ENCODE data around the gene TCTA.

TCTA gene

DNA sequence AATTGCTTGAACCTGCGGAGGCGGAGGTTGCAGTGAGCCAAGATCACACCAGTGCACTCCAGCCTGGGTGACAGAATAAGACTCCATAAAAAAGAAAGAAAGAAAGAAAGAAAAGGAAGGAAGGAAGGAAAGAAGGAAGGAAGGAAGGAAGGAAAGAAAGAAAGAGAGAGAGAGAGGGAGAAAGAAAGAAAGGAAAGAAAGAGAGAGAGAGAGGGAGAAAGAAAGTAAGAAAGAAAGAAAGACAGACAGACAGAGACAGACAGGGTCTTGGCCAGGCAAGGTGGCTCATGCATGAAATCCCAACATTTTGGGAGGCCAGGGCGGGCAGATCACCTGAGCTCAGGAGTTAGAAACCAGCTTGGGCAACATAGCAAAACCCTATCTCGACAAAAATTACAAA is 41.4 kb downstream of the TCTA start:
- H3K27ac ChIP-seq, result no peak overlapping the region
- H3K4me3 ChIP-seq, result no peak overlapping the region

DNA sequence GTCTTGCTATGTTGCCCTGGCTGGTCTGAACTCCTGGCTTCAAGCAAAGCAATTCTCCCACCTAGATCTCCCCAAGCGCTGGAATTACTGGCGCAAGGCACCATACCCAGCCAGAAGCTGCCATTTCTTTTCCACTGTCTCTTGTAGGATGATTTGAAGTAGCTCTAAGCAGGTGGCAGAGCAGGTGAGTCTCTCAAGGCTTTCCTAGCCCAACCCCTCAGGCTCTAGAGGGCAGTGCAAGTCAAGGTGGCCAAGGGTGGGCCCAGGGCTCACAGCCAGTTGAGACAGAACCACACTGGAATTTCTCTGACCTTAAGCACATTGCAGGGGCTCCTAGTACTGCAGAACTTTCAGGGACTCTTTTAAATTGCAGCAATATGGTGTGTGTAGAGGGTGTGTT is 42.2 kb downstream of the TCTA start:
- H3K27ac ChIP-seq, result peak overlapping the region in 1 of 21 experiments; percentile 25
- H3K4me3 ChIP-seq, result no peak overlapping the region

DNA sequence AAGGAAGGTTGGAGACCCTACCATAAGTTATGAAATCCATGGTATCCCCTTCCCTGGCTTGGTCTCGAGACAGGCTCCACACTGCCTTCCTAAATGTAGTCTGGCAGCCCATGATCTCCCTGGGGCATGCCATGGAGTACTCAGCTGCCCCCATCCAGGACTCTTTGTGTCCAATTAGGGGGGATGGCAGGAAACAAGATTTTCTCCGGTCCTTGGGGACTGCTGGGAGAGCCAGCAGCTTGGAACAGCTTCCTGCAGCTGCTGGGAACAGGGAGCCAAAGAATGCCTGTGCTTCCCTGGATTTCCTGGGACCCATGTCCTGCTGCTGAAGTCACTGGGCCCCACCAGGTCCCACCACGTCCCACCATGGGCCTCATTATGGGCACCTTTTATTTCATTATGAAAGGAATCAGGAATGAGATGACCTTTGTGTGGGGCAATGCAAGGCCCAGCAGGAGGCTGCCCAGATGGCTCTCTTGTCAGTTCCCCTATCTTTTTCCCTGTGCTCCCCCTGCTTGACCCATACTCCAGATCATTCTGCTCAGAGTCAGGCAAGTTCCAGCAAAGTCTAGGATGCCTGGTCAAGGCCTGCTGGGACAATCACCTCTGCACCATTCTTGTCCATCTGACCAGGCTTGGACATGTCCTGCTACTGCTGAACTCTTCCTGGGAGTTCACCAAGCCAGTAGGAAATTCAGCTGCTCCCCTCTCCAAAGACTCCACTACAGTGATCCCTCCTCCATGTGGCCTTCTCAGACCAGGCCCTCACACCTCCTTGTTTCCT is 42.9 kb downstream of the TCTA start:
- peak overlapping the region in 4 of 21 experiments; percentile 23 to 48 (median 34) for H3K27ac ChIP-seq
- no peak overlapping the region for H3K4me3 ChIP-seq

DNA sequence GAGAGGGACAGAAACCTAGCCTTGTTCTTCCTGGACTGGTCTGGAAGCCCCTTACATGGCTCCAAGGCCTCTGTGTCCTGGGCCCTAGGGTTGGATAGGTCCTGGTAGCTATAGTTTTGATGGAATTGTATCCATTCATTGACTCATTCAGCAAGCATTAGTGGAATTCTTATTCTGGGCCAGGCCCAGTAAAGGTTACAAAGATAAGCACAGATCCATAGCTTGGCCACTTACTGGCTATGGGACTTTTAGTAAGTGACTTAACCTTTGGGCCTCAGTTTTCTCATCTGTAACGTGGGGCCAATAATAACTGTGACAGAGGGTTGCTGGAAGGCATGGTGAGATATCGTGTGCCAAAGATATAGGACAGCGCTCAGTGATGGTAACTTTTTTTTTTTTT is 44.2 kb downstream of the TCTA start:
- H3K4me3 ChIP-seq, result no peak overlapping the region
- no peak overlapping the region for H3K27ac ChIP-seq

DNA sequence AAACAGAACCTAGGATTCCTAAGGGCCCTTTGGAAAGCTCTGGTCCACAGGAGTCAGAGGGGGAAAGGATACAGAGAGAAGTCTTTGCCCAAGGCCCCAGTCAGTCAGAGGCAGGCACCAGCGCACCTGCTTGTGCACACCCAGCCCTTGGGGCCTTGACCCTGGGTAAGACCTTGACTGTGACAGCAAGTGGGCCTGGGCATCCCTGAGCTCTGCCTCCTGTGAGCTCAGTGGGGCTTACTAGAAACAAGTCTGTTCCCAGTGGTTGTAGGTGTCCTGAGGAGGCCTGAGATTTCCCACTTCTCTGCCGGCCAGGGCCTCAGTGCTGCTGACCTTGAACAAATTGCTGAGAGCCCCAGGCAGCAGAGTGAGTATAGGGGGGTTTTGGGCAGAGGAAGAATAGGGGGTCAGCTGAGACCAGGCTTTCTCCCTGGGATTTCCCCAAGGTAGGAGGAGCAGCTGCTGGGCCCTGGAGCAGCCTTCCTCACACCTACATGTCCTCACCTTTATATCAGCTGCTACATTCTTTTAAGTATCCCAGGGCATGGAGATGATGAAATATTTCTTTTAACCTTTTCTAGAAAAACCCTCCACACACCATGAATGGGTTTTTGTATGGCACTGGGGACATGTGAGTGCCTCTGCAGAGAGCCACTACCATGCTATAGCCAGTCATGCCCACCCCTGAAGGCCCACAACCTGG is 48.1 kb downstream of the TCTA start:
- Histone ChIP-seq H3K27ac (peak overlapping the region in 1 of 21 experiments; percentile 62), H3K4me3 (no peak overlapping the region)

DNA sequence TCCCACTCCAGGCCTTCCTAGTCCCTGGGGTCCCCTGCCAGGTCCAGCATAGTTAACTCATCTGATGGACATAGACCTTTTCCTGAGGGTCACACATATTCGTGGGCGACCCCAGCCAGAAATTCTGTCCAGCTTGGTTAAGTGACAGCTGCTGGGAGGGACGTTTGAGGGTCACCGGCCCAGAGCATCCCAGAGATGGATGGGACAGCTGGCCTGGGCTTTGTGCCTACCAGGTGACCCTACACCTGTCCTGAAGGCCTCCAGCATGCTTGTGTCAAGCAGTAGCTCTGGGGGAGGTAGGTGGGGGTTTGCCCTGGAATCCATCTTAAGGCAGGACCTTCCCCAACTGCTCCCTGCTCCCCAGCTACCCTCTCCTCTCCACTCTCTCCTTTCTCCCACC is 48.7 kb downstream of the TCTA start:
- H3K4me3 ChIP-seq, result no peak overlapping the region
- H3K27ac ChIP-seq, result peak overlapping the region in 8 of 21 experiments; percentile 19 to 70 (median 55)

DNA sequence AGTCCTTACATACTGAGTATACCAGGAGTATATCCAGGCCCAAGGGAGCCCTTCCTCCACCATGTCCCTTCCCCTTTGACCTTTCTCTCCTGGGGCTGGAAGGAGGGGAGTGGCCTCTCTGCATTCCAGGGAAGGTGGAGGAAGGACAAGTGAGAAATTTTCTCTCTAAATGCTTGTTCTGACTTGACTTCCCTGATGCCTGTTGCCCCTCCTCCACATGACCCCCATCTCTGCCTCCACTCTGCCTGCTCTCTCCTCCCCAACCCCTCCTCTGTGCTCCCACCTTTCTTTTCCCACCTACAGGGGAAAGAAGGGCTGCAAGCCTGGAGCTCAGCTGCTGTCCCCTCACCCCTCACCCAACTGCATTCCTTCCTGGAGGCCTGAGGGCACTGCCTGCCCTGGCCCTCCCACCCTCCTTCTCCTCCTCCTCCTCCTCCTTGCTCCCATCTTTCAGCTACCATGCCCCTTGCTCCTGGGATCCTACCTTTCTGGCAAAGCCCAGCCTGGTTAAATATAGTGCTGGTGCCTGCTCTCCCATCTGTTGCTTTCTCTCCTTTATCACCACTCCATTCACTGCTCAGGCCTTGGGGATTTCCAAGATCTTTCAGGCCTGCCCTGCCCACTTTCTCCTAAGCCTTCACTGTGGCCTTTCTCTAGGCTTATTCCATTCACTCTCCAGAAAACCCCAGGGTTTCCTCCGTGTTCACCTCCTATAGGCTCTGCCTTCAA is 49.4 kb downstream of the TCTA start:
- Histone ChIP-seq H3K27ac (peak overlapping the region in 15 of 21 experiments; percentile 13 to 70 (median 48)), H3K4me3 (no peak overlapping the region)

DNA sequence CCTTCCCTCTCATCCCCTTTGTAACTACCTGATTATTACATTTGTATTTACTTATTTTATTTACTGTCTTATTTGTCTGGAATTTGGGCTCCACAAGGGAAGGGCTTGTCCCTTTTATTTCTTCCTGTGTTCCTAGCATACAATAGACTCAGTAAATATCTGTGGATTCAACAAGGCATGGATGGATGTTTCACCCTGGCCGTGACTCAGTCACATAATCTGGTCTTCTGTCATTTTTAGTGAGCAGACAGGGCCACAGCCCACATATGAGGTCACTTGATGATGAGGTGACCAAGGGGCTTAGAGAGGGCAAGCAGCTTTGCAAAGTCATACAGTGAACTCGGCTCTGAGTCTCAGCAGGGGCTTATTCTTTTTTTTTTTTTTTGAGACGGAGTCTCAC is 50.0 kb downstream of the TCTA start:
- peak overlapping the region in 14 of 21 experiments; percentile 13 to 70 (median 50) for H3K27ac ChIP-seq
- no peak overlapping the region for H3K4me3 ChIP-seq

DNA sequence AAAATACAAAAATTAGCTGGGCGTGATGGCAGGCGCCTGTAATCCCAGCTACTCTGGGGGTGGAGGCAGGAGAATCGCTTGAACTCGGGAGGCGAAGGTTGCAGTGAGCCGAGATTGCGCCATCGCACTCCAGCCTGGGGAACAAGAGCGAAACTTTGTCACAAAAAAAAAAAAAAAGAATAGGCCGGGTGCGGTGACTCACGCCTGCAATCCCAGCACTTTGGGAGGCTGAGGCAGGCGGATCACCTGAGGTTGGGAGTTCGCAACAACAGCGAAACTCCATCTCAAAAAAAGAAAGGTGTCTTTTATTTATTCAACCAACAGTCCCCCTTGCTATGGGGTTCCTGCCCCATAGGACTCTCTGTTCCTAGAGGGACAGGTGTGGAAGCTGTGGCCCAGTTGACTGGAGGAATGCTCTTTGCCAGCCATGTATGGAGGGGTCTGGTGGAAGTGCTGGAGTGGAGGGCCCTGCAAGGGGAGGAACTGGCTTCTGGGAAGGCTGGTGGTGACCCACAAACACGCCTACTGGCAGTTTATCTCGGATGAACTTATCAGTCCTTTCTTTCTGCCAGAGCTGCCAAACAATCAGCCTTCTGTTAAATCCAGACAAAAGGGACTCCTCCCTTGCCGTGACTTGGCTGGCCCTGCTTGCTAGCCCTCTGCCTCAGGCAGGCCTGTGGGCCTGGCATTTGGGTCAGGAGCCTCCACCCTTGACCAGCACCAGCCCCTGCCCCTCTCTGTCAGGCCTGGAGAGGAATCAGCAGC is 53.2 kb downstream of the TCTA start:
- Histone ChIP-seq H3K4me3 (no peak overlapping the region), H3K27ac (peak overlapping the region in 16 of 21 experiments; percentile 9 to 76 (median 48))

Measured in skin epidermis (tissue), 12 donors.